ENCODE measurements around the gene ERP44. TPM values are rescaled to one million over a fixed set of nuclear protein-coding genes. Genes with fewer than 3 reads are reported as not detected.
"Not testable (repeated sequence)": the region's sequence is repeated elsewhere in the genome, so short reads cannot be mapped to it uniquely, and the experiment has no call there.

The ERP44 gene
- total RNA-seq = 10 to 100 TPM in 3 of 5 donors, 1 to 10 TPM in 2; 1.2 to 32.9 (median 10.7) TPM
- polyA plus RNA-seq = 10 to 100 TPM in 2 of 3 donors, 1 to 10 TPM in 1; 6.9 to 17.7 (median 13.3) TPM
- long read RNA-seq, donor 1, full-length matches to known transcripts = 9 of 9 reads
- long read RNA-seq, donor 1, partial matches to known transcripts = 0 of 9 reads
- long read RNA-seq, donor 1, other reads (novel, unspliced or antisense) = 0 of 9 reads
- long read RNA-seq, donor 2, full-length matches to known transcripts = 26 of 26 reads
- long read RNA-seq, donor 2, partial matches to known transcripts = 0 of 26 reads
- long read RNA-seq, donor 2, other reads (novel, unspliced or antisense) = 0 of 26 reads
- long read RNA-seq, donor 3, full-length matches to known transcripts = 15 of 15 reads
- long read RNA-seq, donor 3, partial matches to known transcripts = 0 of 15 reads
- long read RNA-seq, donor 3, other reads (novel, unspliced or antisense) = 0 of 15 reads
- long read RNA-seq, donor 4, full-length matches to known transcripts = 3 of 3 reads
- long read RNA-seq, donor 4, partial matches to known transcripts = 0 of 3 reads
- long read RNA-seq, donor 4, other reads (novel, unspliced or antisense) = 0 of 3 reads
- long read RNA-seq, donor 5, full-length matches to known transcripts = 28 of 33 reads
- long read RNA-seq, donor 5, partial matches to known transcripts = 5 of 33 reads
- long read RNA-seq, donor 5, other reads (novel, unspliced or antisense) = 0 of 33 reads
- long read RNA-seq, donor 6, full-length matches to known transcripts = 48 of 48 reads
- long read RNA-seq, donor 6, partial matches to known transcripts = 0 of 48 reads
- long read RNA-seq, donor 6, other reads (novel, unspliced or antisense) = 0 of 48 reads
- long read RNA-seq, donor 7, full-length matches to known transcripts = 26 of 34 reads
- long read RNA-seq, donor 7, partial matches to known transcripts = 8 of 34 reads
- long read RNA-seq, donor 7, other reads (novel, unspliced or antisense) = 0 of 34 reads
- long read RNA-seq, donor 8, full-length matches to known transcripts = 23 of 23 reads
- long read RNA-seq, donor 8, partial matches to known transcripts = 0 of 23 reads
- long read RNA-seq, donor 8, other reads (novel, unspliced or antisense) = 0 of 23 reads
- long read RNA-seq, donor 9, full-length matches to known transcripts = 22 of 39 reads
- long read RNA-seq, donor 9, partial matches to known transcripts = 17 of 39 reads
- long read RNA-seq, donor 9, other reads (novel, unspliced or antisense) = 0 of 39 reads
- long read RNA-seq, donor 10, full-length matches to known transcripts = 5 of 5 reads
- long read RNA-seq, donor 10, partial matches to known transcripts = 0 of 5 reads
- long read RNA-seq, donor 10, other reads (novel, unspliced or antisense) = 0 of 5 reads

GRCh38 chr9:100098887-100099721, at the start of gene ERP44, which contains the start of gene INVS:
TSS of gene ERP44 (minus strand) at chr9:100099000. CDS start at chr9:100098840, 160 bp downstream.
TSS of gene INVS (plus strand) at chr9:100099243. CDS start at chr9:100104522, 5,279 bp downstream.
- intact Hi-C loops (cut with DNase I; ENCODE audit: low total_unique reads) = no loop called here
- TF ChIP-seq CTCF (IDR thresholded peaks at IDR 0.05) (no peak), POLR2A (IDR thresholded peaks at IDR 0.05) (peak in 2 of 4 donors; percentile 40 to 80), EP300 (IDR thresholded peaks at IDR 0.05) (no peak), POLR2AphosphoS5 (IDR thresholded peaks at IDR 0.05) (peak; percentile 75 to 97 (median 87))
- Histone ChIP-seq H3K36me3 (peaks cover 0 to 21% (median 12%) of the 10 kb centered on the region in 4 donors), H3K4me3 (peak within 1 kb of the TSS; percentile 67 to 98 (median 96)), H3K9me3 (no peaks in the 10 kb centered on the region), H3K4me1 (peaks cover 30 to 49% (median 43%) of the 10 kb centered on the region in 4 donors), H3K27ac (peak within 1 kb of the TSS; percentile 88 to 98 (median 96)), H3K27me3 (no peaks in the 10 kb centered on the region)
- DNase-seq = peak; percentile 99 to 100
- WGBS, 5 donors = 0 to 1% (median 0%) methylated on average over 27 to 54 of the region's 54 CpGs

- H3K9me3 ChIP-seq; H3K4me3 ChIP-seq; H3K4me1 ChIP-seq; H3K27me3 ChIP-seq; H3K36me3 ChIP-seq; intact Hi-C loops (cut with DNase I; ENCODE audit: low total_unique reads); DNase-seq; H3K27ac ChIP-seq: not testable (repeated sequence)
- WGBS, 5 donors = 86 to 90% (median 87%) methylated on average over 8 of the region's 8 CpGs
Measured at GRCh38 chr9:100145976-100146375, 47.2 kb upstream of the ERP44 start.

GRCh38 chr9:100145167-100145934, 46.6 kb upstream of the ERP44 start:
- H3K27me3 ChIP-seq; H3K4me1 ChIP-seq; intact Hi-C loops (cut with DNase I; ENCODE audit: low total_unique reads); H3K4me3 ChIP-seq; DNase-seq; H3K36me3 ChIP-seq; H3K9me3 ChIP-seq; H3K27ac ChIP-seq: not testable (repeated sequence)
- 80 to 87% (median 86%) methylated on average over 15 of the region's 15 CpGs for WGBS, 5 donors

- WGBS, 5 donors = 88 to 95% (median 93%) methylated on average over 8 to 9 of the region's 9 CpGs
- H3K4me1 ChIP-seq; H3K36me3 ChIP-seq; H3K27me3 ChIP-seq; H3K27ac ChIP-seq; intact Hi-C loops (cut with DNase I; ENCODE audit: low total_unique reads); H3K4me3 ChIP-seq; DNase-seq; H3K9me3 ChIP-seq: not testable (repeated sequence)
Measured at GRCh38 chr9:100141862-100142261, 43.1 kb upstream of the ERP44 start.

GRCh38 chr9:100140303-100140702, 41.5 kb upstream of the ERP44 start:
- H3K4me1 ChIP-seq; H3K36me3 ChIP-seq; H3K9me3 ChIP-seq; H3K27me3 ChIP-seq; H3K4me3 ChIP-seq; intact Hi-C loops (cut with DNase I; ENCODE audit: low total_unique reads); DNase-seq; H3K27ac ChIP-seq: not testable (repeated sequence)
- WGBS, 5 donors = 96 to 100% (median 99%) methylated on average over 6 of the region's 6 CpGs

GRCh38 chr9:100136799-100137198, 38.0 kb upstream of the ERP44 start:
- H3K27ac ChIP-seq; DNase-seq; intact Hi-C loops (cut with DNase I; ENCODE audit: low total_unique reads); H3K4me1 ChIP-seq; H3K27me3 ChIP-seq; H3K9me3 ChIP-seq; H3K4me3 ChIP-seq: not testable (repeated sequence)
- 87 to 98% (median 96%) methylated on average over 5 of the region's 5 CpGs for WGBS, 5 donors
- H3K36me3 ChIP-seq = peaks cover 0 to 12% (median 11%) of the 10 kb centered on the region in 4 donors
